Suppressor macrophage treated with lipopolysaccharide for 1 hour (primary cell): ENCODE measurements around the gene HACD4.

ENCODE experiments used
- DNase-seq, 3 donors: peaks; one replicate each; pipeline ENCODE4 v3.0.0-alpha.2; 2020 to 2022

HACD4 gene

DNA sequence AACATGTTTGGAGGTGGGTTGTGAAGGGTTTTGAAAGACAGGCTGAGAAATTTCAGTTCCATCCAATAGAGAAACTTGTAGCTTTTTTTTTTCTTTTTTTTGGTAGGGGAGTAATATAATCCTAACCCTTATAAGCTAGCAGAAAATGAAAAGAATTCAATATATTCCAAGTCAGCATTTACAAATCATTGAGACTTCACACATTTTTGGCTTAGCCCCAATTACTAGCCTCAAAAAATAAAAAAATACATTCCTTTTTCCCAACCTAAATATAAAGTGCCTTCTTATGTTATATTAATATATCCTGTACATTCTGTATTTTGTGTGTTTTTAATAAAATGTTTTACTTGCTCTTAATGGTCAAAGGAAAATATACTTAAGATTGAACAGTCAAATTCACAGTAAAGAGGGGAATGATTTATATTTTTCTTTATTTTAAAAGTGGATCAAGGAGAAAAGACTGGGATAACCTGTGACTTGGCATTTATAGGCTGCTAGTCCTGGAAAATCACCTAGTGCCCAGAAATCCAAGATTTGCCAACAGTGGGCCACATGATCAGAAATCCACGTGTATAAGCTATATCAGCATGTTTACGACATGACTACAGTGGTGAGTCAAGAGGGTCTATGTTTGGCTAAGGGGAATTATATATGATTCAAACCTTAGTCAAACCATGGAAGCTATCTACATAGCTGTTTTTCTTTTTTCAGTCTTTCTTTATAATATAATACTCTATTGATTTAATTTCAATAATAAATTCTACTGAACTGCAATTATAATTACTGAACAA, 14.5 kb downstream of the HACD4 start:
- DNase-seq, result peak; percentile 58 to 73 (median 69)

GRCh38 chr9:21015995-21016394, 15.4 kb downstream of the HACD4 start:
- DNase-seq, result peak in 2 of 3 donors; percentile 41 to 53

GRCh38 chr9:21015129-21015815, 16.2 kb downstream of the HACD4 start:
- DNase-seq, result no peak

- no peak for DNase-seq
Measured at GRCh38 chr9:21002040-21002439, 29.4 kb downstream of the HACD4 start.

DNA sequence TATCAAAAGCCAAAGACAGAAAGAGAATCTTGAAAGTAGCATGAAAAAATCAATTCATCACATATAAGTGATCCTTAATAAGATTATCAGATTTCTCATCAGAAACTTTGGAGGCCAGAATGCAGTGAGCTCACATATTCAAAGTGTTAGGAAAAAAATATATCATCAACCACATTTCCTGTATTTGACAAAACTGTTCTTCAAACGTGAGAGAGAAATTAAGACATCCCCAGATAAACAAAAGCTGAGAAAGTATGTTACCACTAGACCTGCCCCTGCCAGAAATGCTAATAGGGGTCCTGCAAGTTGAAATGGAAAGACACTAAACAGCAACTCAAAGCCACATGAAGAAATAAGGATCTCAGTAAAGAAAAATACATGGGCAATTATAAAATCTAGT, 29.9 kb downstream of the HACD4 start:
- no peak for DNase-seq

- peak in 1 of 3 donors; percentile 19 for DNase-seq
Measured at GRCh38 chr9:20997503-20998076, 33.9 kb downstream of the HACD4 start.

- no peak for DNase-seq
Measured at GRCh38 chr9:20996809-20997208, 34.6 kb downstream of the HACD4 start.

GRCh38 chr9:20995616-20996015, 35.8 kb downstream of the HACD4 start:
- DNase-seq, result peak; percentile 18 to 28 (median 21)

DNA sequence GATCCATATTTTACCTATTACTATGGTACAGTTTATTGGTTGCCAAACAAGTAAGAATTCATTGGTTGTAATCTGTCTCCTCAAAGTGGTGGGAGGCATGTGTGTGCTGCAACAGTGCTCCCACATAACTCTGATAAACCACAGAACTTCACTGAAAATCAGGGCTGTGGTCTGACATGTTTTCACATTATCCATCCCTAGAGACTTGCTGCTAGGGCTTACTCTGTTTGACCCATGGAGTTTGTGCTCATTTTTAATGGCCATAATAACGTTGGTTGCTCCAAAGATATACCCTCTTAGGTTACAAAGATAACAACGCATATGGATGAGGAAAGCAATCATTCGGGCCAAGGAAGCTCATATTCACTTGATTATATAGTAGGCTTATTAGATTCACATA, 37.0 kb downstream of the HACD4 start:
- no peak for DNase-seq

- peak; percentile 75 to 83 (median 81) for DNase-seq
Measured at GRCh38 chr9:20990867-20991266, 40.6 kb downstream of the HACD4 start.

GRCh38 chr9:20989923-20990341, 41.5 kb downstream of the HACD4 start:
- DNase-seq, result peak; percentile 41 to 48 (median 42)

- DNase-seq, result peak; percentile 54 to 86 (median 86)
Measured at GRCh38 chr9:20988671-20989315, 42.6 kb downstream of the HACD4 start.

GRCh38 chr9:20988061-20988460, 43.4 kb downstream of the HACD4 start:
- DNase-seq, result no peak

DNA sequence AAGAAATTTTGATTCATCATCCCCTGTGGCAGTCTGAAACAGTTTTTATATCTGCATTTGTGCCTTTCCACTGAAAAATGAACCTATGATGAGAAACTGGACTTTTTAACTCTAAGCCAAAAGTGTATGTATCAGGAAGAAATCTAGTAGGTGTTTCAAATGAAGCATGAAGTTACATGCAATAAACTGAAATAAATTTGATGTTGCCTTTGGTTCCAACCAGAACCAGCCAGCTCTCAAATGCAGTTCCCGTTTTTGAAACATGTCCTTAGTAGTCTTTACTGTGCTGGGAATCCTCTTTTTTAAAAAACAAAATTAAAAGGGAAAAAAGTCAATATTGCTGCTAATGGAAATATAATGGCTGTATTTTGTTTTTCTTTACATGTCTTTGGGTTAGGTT, 43.9 kb downstream of the HACD4 start:
- DNase-seq, result no peak

DNA sequence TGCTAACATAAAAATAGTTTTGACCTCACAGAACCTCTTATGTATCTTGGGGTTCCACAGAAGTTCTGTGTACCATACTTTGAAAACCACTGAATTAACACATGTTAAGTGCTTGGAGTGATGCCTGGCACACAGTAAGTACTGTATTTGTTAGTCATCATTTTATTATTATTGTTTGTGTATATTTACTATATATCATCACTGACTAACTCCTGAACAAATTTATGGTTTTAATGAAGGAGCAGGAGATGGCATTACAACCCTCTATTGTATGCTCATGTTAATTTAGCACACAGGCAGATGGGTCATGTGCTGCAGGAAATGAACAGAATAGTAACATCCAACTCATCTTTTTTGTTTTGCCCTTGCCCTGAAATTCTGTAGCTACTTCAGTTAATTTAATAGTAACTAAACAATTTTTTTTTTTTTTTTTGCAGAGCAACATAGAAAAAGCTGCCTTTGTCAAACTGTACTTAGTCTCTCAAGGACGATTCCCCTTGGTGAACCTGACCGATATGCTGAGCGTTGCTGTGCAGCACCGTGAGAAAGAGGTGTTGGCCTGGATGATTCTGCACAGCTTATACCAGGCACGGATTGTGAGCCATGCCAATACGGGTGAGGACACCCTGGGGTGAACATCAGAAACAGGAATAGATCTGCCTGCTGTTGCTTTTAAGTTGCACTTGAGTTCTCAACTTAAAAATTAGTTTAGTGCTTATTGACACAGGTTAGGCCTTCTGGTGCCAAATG, 45.4 kb downstream of the HACD4 start:
- no peak for DNase-seq

DNA sequence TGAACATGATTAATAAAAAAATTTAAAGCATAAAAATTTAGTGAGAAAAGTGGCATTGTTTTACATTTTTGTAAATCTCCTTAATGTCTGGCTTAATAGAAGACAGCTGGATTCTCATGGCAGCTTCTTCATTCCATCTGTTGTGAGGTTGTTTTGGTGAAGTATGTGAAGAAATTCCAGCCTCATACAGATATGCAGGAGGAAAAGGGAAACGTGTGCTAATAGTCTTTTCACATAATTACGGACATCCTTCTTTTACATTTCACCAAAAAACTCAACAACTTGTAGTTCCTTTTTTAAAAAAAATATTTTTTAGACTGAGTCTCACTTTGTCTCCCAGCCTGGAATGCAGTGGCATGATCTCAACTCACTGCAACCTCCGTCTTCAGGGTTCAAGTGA, 46.9 kb downstream of the HACD4 start:
- DNase-seq, result peak; percentile 4 to 35 (median 25)

GRCh38 chr9:20981486-20981885, 50.0 kb downstream of the HACD4 start:
- no peak for DNase-seq

DNA sequence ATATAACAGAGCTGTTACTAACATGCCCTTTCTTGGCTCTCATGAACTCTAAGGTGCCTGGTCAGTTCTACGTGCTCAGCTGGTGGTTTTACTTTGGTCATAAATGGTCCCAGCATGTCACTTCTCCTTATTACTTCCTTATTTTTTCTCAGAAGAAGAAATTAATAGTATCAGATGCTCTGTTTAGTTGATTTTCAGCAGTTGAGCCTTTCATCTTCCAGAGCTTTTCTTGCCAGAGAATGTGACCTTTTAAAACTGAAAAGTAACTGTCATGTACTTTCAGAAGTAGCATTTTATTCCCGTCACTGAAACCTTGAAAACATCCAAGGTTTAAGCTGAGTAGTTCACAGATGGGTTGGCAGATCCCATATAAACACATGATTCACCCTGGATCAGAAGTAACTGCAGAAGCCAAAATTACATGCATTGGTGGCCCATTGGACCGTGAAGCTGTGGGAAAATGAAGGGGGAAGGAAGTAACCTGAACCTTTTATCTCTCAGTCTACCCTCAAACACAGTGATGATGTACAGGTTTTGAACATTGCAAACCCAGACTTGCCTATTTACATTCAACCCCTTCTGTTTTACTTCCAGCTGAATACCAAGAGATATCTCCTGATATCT, 50.5 kb downstream of the HACD4 start:
- DNase-seq, result peak; percentile 61 to 74 (median 66)

DNA sequence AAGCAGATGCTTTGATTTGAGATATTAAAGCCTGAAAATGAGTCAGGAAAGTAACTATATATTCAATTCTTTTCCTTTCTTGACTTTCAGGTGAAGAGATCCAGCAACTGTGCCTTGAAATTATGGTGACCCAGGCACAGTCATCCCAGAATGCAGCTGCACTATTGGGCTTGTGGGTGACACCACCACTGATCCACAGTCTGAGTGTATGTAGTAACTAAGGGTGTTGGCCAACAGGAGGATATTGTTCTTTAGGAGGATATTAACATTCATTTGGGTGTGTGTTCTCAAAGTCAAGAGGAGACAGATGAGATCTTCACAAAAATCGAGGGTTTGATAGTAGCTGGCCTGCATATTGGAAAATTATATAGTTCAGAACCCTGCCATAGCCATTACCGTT, 53.2 kb downstream of the HACD4 start:
- no peak for DNase-seq

GRCh38 chr9:20974191-20974938, 57.1 kb downstream of the HACD4 start:
- DNase-seq, result peak; percentile 14 to 54 (median 36)

GRCh38 chr9:20973246-20973947, 58.0 kb downstream of the HACD4 start:
- DNase-seq, result peak; percentile 51 to 64 (median 60)
